HepG2 (cell line): ENCODE data around the gene LRRC3. TPM values are rescaled to one million over a fixed set of nuclear protein-coding genes. Genes with fewer than 3 reads are reported as not detected.
A peak's percentile ranks its signal among the peaks of the same experiment; 100 is the strongest.

Experiments
- ARNT2 ChIP-seq: sonication (generic); formaldehyde crosslinking; IDR thresholded peaks from 2 replicates; pipeline ENCODE4 v1.8.0; 2022; ENCODE audit warnings: mild to moderate bottlenecking, low read depth, missing genetic modification reagents, moderate library complexity
- BCL6 ChIP-seq: IDR thresholded peaks from 2 replicates; pipeline ENCODE4 v1.6.1; 2016; ENCODE audit warnings: missing genetic modification reagents, missing compliant biosample characterization
- CENPX ChIP-seq: sonication (generic); formaldehyde crosslinking; IDR thresholded peaks from 2 replicates; pipeline ENCODE4 v1.9.0; 2021; ENCODE audit warnings: mild to moderate bottlenecking, missing genetic modification reagents, moderate library complexity
- FOXK2 ChIP-seq: fragments of 450-650 bp; IDR thresholded peaks from 2 replicates; pipeline ENCODE4 v1.6.1; 2016
- FOXM1 ChIP-seq: sonication (generic); formaldehyde crosslinking; IDR thresholded peaks from 2 replicates; pipeline ENCODE4 v1.5.0; 2020; ENCODE audit warnings: missing genetic modification reagents
- GATAD1 ChIP-seq: IDR thresholded peaks from 2 replicates; pipeline ENCODE4 v1.6.1; 2016; ENCODE audit warnings: missing genetic modification reagents, missing compliant biosample characterization
- MYNN ChIP-seq: sonication (generic); formaldehyde crosslinking; IDR thresholded peaks from 2 replicates; pipeline ENCODE4 v1.4.0; 2020; ENCODE audit warnings: mild to moderate bottlenecking, low read depth, missing genetic modification reagents
- PAWR ChIP-seq: sonication (generic); formaldehyde crosslinking; IDR thresholded peaks from 2 replicates; pipeline ENCODE4 v1.4.0; 2020; ENCODE audit warnings: missing genetic modification reagents, mild to moderate bottlenecking, borderline replicate concordance
- SMAD3 ChIP-seq: sonication (generic); formaldehyde crosslinking; IDR thresholded peaks from 2 replicates; pipeline ENCODE4 v1.4.0; 2020; ENCODE audit warnings: missing genetic modification reagents
- ZBTB20 ChIP-seq: sonication (generic); formaldehyde crosslinking; IDR thresholded peaks from 2 replicates; pipeline ENCODE4 v1.8.1; 2023; ENCODE audit warnings: missing genetic modification reagents, low read depth, mild to moderate bottlenecking, borderline replicate concordance
- ZFP62 ChIP-seq: sonication (generic); formaldehyde crosslinking; IDR thresholded peaks from 2 replicates; pipeline ENCODE4 v1.4.0; 2020; ENCODE audit warnings: missing genetic modification reagents
- ZMYM4 ChIP-seq: sonication (generic); formaldehyde crosslinking; IDR thresholded peaks from 2 replicates; pipeline ENCODE4 v1.8.1; 2023; ENCODE audit warnings: mild to moderate bottlenecking, missing genetic modification reagents
- ZNF335 ChIP-seq: sonication (generic); formaldehyde crosslinking; IDR thresholded peaks from 2 replicates; pipeline ENCODE4 v1.4.0; 2020; ENCODE audit warnings: missing genetic modification reagents
- ZNF558 ChIP-seq: sonication (generic); formaldehyde crosslinking; IDR thresholded peaks from 2 replicates; pipeline ENCODE4 v1.9.0; 2022; ENCODE audit warnings: mild to moderate bottlenecking, missing genetic modification reagents, borderline replicate concordance
- polyA plus RNA-seq, 8 experiments: library from polyadenylated mRNA; depleted of rRNA in 3 of 8; stranded (reverse) in 7 of 8; unstranded in 1 of 8; fragments of >200 nt; fragmentation: Illumina TruSeq in 4 of 8; extraction: Trizol in 4 of 8; gene quantifications; 2 replicates each; pipeline versions ENCODE4 v1.2.1 to v1.2.3, GENCODE V29; 2011 to 2016; ENCODE audit warnings: low read depth in 4 of 8, missing spikeins in 1 of 8, mixed read lengths in 1 of 8; ENCODE audit not compliant: insufficient read depth in 1 of 8
- total RNA-seq, 5 experiments: library from RNA; depleted of rRNA; stranded (reverse); fragments of >200 nt; fragmentation: Illumina TruSeq; extraction: Trizol; gene quantifications; 2 replicates each; pipeline ENCODE4 v1.2.3, GENCODE V29; 2016; ENCODE audit warnings: low read depth in 1 of 5
- TF ChIP-seq, protein P1 (sequence below): sonication (generic); formaldehyde crosslinking; IDR thresholded peaks from 2 replicates; pipeline ENCODE4 v1.8.0; 2022; ENCODE audit warnings: mild to moderate bottlenecking, missing genetic modification reagents; ENCODE audit not compliant: insufficient replicate concordance
- TF ChIP-seq, protein P2 (sequence below): IDR thresholded peaks from 2 replicates; pipeline ENCODE4 v1.6.1; 2012; ENCODE audit warnings: low read depth, low read length, improper control_type of control experiment
- TF ChIP-seq, protein P3 (sequence below): sonication (generic); formaldehyde crosslinking; conservative IDR thresholded peaks from 2 replicates; pipeline ENCODE4 v1.4.0; 2020; ENCODE audit warnings: missing genetic modification reagents
- TF ChIP-seq, protein P4 (sequence below), 2 experiments: fragments of 450-650 bp in 1 of 2; sonication (generic) in 1 of 2; formaldehyde crosslinking; IDR thresholded peaks; 2 replicates each; pipeline versions ENCODE4 v1.5.0 to v1.8.0; 2020 to 2022; ENCODE audit warnings: mild to moderate bottlenecking in 1 of 2, missing genetic modification reagents in 1 of 2
- TF ChIP-seq, protein P5 (sequence below): sonication (generic); formaldehyde crosslinking; IDR thresholded peaks from 2 replicates; pipeline ENCODE4 v1.4.0; 2020; ENCODE audit warnings: low read depth, missing genetic modification reagents

Gene LRRC3
- total and polyA plus RNA-seq, 2 of the 13 experiments (the other 11 are each of a cell fraction or from before 2014, with no cell fraction given) = 4.8 to 16.5 TPM

DNA sequence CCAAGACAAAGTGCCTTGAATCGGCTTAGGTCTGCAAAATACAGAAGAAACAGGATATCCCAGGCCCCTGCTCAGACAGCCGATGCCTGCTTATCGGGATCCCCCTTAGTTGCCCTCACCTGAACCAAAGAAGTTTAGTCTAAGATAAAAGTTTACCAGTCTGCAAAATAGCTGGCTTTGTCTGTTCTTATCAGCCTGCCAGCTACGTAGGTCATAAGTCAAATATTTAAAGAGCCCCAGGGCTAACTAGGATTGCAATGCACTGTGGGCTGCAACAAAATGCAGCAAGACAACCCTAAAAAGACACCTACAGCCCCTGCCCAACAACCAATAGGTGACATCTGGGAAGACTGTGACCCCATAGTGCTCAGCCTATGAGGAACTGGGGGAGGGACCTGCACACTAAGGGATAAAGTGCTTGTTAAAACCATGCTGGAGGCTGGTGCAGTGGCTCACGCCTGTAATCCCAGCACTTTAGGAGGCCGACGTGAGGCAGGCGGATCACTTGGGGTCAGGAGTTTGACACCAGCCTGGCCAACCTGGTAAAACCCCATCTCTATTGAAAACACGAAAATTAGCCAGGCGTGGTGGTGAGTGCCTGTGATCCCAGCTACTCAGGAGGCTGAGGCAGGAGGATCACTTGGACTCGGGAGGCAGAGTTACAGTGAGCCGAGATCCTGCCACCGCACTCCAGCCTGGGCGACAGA is 27.4 kb downstream of the LRRC3 start (continued):
- TF ChIP-seq, protein P1, sequence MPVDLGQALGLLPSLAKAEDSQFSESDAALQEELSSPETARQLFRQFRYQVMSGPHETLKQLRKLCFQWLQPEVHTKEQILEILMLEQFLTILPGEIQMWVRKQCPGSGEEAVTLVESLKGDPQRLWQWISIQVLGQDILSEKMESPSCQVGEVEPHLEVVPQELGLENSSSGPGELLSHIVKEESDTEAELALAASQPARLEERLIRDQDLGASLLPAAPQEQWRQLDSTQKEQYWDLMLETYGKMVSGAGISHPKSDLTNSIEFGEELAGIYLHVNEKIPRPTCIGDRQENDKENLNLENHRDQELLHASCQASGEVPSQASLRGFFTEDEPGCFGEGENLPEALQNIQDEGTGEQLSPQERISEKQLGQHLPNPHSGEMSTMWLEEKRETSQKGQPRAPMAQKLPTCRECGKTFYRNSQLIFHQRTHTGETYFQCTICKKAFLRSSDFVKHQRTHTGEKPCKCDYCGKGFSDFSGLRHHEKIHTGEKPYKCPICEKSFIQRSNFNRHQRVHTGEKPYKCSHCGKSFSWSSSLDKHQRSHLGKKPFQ (CRISPR knock-in tag) = no peak
- TF ChIP-seq ZBTB20 (peak; percentile 8; the same call in 1 of the 2 replicates), MYNN (no peak), SMAD3 (no peak; the same call in 1 of the 2 replicates), GATAD1 (CRISPR knock-in tag) (no peak; the same call in 1 of the 2 replicates), ZNF558 (peak; percentile 92; the same call in 1 of the 2 replicates), ZNF335 (CRISPR knock-in tag) (no peak), PAWR (CRISPR knock-in tag) (no peak), FOXK2 (no peak), CENPX (CRISPR knock-in tag) (no peak), FOXM1 (CRISPR knock-in tag) (no peak), BCL6 (CRISPR knock-in tag) (peak; percentile 70), ZFP62 (no peak), ZMYM4 (CRISPR knock-in tag) (peak; percentile 75), ARNT2 (CRISPR knock-in tag) (no peak)
- TF ChIP-seq, protein P2, sequence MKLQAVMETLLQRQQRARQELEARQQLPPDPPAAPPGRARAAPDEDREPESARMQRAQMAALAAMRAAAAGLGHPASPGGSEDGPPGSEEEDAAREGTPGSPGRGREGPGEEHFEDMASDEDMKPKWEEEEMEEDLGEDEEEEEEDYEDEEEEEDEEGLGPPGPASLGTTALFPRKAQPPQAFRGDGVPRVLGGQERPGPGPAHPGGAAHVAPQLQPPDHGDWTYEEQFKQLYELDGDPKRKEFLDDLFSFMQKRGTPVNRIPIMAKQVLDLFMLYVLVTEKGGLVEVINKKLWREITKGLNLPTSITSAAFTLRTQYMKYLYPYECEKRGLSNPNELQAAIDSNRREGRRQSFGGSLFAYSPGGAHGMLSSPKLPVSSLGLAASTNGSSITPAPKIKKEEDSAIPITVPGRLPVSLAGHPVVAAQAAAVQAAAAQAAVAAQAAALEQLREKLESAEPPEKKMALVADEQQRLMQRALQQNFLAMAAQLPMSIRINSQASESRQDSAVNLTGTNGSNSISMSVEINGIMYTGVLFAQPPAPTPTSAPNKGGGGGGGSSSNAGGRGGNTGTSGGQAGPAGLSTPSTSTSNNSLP = no peak
- TF ChIP-seq, protein P3, sequence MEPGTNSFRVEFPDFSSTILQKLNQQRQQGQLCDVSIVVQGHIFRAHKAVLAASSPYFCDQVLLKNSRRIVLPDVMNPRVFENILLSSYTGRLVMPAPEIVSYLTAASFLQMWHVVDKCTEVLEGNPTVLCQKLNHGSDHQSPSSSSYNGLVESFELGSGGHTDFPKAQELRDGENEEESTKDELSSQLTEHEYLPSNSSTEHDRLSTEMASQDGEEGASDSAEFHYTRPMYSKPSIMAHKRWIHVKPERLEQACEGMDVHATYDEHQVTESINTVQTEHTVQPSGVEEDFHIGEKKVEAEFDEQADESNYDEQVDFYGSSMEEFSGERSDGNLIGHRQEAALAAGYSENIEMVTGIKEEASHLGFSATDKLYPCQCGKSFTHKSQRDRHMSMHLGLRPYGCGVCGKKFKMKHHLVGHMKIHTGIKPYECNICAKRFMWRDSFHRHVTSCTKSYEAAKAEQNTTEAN (CRISPR knock-in tag) = peak; percentile 43; the same call in 1 of the 2 replicates
- TF ChIP-seq, protein P4, sequence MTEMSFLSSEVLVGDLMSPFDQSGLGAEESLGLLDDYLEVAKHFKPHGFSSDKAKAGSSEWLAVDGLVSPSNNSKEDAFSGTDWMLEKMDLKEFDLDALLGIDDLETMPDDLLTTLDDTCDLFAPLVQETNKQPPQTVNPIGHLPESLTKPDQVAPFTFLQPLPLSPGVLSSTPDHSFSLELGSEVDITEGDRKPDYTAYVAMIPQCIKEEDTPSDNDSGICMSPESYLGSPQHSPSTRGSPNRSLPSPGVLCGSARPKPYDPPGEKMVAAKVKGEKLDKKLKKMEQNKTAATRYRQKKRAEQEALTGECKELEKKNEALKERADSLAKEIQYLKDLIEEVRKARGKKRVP (CRISPR knock-in tag; IDR thresholded peaks at IDR 0.05) = peak in 1 of 2 experiments; percentile 56; a peak in 1 of 4 replicates
- TF ChIP-seq, protein P5, sequence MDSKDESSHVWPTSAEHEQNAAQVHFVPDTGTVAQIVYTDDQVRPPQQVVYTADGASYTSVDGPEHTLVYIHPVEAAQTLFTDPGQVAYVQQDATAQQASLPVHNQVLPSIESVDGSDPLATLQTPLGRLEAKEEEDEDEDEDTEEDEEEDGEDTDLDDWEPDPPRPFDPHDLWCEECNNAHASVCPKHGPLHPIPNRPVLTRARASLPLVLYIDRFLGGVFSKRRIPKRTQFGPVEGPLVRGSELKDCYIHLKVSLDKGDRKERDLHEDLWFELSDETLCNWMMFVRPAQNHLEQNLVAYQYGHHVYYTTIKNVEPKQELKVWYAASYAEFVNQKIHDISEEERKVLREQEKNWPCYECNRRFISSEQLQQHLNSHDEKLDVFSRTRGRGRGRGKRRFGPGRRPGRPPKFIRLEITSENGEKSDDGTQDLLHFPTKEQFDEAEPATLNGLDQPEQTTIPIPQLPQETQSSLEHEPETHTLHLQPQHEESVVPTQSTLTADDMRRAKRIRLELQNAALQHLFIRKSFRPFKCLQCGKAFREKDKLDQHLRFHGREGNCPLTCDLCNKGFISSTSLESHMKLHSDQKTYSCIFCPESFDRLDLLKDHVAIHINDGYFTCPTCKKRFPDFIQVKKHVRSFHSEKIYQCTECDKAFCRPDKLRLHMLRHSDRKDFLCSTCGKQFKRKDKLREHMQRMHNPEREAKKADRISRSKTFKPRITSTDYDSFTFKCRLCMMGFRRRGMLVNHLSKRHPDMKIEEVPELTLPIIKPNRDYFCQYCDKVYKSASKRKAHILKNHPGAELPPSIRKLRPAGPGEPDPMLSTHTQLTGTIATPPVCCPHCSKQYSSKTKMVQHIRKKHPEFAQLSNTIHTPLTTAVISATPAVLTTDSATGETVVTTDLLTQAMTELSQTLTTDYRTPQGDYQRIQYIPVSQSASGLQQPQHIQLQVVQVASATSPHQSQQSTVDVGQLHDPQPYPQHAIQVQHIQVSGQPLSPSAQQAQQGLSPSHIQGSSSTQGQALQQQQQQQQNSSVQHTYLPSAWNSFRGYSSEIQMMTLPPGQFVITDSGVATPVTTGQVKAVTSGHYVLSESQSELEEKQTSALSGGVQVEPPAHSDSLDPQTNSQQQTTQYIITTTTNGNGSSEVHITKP = no peak
